NCI-H146 treated with DMSO at 0.1 percent for 48 hours (cell line): Measurements from ENCODE around the gene PPP2R5A.
"Not testable (repeated sequence)": the region's sequence is repeated elsewhere in the genome, so short reads cannot be mapped to it uniquely, and the experiment has no call there.

ENCODE experiments used
- DNase-seq: peaks from one replicate; lab custom pipeline; 2025; ENCODE audit not compliant: unreplicated experiment; lab: John Stamatoyannopoulos, UW

PPP2R5A gene

DNA sequence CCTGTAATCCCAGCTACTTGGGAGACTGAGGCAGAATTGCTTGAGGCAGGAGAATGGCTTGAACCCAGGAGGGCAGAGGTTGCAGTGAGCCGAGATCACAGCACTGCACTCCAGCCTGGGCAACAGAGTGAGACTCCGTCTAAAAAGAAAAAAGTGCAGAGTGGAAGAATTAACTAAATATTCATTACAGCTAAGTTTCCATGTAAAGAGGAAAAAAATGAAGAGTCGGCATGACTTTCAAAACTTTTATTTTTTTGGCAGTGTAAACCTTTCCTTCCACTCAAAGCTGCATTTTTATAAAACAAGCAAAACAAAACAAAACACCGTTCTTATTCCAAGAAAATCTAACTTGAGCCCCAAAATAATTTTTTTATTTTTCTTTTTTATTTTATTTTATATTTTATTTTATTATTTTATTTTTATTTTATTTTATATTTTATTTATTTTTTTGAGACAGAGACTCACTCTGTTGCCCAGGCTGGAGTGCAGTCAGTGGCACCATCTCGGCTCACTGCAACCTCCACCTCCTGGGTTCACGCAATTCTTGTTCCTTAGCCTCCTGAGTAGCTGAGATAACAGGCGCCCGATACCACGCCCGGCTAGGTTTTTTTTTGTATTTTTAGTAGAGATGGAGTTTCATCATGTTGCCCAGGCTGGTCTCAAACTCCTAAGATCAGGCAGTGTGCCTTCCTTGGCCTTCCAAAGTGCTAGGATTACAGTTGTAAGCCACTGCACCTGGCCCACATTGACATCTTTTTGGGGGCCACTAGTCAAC is 66.6 kb downstream of the PPP2R5A start:
- DNase-seq, result no peak

GRCh38 chr1:212353181-212353580 is 68.0 kb downstream of the PPP2R5A start:
- no peak for DNase-seq

DNA sequence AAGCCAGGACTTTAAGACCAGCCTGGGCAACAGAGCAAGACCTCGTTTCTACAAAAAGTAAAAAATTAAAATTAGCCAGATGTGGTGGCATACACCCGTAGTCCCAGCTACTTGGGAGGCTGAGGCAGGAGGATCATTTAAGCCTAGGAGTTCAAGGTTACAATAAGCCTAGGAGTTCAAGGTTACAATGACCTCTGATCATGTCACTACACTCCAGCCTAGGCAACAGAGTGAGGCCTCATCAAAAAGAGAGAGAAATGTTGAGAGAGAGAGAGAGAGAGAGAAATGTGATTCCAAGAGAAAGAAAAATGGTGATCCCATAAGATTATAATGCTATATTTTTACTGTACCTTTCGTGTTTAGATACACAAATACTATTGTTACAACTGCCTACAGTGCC is 69.3 kb downstream of the PPP2R5A start:
- DNase-seq, result no peak

DNA sequence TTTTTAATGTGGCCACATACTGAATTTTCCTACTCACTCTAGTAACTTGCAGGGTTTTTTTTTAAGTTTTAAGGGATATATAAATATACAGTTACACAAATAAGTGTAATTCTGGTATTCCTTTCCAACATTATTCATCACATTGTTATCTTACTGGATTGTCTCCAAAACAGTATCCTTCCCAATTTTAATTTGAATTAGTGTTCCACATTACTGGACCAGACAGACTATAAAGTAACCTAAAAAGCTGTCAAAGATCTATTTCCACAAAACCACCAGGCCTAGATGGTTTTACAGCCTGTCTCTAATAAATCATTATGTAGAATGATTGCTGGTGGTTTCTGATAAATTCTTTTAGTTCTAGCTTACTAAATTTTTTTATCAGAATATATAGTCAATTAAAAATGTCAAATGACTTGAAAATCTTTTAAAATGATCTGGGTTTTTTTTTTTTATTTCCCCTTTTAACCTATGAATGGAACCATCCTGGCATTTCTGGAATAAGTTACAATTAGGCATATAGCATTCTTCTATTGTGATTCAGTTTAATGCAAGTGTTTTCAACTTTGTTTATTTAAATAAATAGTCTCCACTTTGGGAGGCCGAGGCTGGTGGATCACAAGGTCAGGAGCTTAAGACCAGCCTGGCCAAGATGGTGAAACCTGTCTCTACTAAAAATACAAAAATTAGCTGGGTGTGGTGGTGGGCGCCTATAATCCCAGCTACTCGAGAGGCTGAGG is 70.2 kb downstream of the PPP2R5A start:
- no peak for DNase-seq

DNA sequence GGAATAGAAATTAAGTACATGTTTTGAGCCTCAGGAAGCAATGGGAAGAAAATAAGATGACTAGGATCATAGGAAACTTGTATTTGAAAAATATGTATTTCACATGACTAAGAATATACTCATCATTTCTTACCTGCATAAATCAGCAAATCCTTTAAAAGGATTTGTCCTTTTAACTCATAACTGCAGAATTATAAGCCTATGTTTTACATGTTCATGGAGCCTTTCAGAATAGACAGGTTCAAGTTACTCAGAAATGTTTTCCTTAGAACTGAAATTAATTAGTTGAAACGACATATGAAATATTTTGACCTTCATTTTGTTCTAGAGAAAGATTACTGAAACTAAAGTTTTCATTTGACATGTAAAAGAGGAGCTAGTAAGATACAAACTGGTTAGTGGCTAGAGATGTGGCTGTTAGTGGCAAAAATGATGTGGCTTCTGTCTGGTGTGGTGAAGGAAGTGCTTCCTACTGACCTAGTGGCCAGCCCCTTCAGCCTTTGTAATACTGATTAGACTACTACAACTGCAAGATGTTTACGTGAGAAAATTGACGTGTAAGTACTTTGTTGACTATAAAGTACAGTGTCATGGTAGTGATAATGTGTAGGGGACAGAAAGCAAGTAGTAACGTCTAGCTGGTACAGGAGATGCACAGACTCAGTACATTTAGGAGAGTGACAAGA is 74.7 kb downstream of the PPP2R5A start:
- no peak for DNase-seq

DNA sequence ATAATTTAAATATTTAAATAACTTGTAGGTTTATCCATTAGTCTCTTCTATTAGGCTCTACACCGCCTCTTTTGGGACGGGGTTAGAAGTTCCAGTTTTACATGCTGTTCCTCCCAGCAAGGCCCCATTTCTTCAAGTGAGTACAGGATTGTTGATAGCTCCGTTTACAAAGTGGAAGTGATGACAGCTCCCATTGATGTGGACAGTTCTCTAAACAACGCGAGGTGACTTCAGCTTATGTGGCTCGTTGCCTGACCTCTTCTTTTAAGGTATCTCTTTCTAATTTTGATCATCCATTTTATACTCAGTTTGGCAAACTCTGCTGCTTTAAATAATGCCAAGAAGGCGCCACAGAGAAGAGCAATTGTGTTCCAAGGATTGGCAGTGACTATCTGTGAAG is 79.8 kb downstream of the PPP2R5A start:
- no peak for DNase-seq

DNA sequence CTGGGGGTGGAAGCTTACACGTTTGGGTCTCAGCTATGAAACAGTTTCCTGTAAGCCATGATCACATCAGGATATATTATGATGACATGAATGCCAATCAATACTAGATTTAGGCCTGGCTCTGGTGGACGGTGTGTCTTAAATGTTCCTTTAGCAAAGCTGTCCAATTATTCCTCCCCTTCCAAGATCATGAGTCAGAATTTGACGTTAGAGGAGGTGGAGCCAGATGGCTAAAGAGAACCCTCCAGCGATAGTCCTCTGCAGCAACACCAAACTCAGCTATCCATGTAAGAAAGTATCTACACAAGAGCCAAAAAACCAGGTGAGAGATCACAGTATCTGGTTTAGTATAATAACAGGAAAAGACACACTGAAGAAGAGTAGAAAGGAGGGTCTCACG is 81.7 kb downstream of the PPP2R5A start:
- DNase-seq, result no peak

- DNase-seq, result no peak
Measured at GRCh38 chr1:212367474-212368072, 82.4 kb downstream of the PPP2R5A start.

DNA sequence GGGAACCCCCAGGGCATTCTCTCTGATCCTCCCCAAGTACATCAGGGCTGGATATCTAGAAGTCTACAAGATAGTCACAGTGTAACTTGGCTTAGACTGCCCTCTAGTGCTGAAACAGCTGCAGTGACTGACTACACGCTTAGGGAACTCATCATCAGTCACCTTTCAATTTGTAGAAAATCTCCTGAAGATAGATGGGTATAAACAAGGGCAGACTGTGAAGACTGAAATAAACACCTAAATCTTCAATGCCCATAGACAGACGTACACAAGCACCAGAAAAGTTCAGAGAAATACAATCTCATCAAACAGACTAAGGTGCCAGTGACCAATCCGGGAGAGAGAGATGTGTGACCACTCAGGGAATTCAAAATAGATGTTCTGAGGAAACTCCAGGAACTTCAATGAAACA is 82.9 kb downstream of the PPP2R5A start:
- DNase-seq, result peak; percentile 8

- no peak for DNase-seq
Measured at GRCh38 chr1:212375986-212376385, 90.8 kb downstream of the PPP2R5A start.

DNA sequence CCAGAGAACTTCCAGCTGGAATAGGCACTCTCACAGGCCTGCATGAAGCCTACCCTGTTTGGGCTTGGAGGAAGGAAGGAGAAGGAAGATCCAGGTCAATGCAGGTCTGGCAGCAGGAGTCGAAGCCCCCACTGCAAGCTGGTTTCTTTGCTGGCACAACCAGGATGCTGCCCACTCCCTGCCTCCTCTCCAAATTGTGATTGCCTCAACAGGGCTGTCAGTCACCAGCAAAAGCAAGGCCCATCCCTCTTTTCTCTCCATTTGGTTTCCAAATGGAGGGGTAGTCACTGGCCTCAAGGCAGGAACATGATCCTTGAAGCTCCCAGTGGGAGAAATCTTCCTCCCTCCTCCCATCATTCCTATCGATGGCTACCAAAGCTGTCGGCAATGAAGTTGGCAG is 92.4 kb downstream of the PPP2R5A start:
- DNase-seq, result no peak

DNA sequence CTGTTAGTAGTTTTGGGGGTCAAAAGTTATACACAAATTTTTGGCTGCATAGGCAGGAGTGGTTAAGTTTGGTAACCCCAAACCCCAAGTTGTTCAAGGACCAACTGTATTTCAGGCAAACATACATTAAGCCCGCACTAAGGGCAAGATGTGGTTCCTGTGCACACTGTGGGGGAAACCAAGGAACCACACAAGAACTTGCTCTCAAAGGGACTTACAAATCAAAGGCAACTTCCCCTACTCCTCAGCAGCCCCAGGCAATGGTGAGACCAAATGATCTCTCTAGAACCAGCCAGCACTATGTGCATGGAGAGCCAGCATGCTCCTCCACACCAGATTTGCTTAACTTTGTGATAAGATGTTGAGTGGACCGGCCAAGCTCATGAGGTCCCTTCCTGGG is 94.2 kb downstream of the PPP2R5A start:
- DNase-seq, result no peak

- DNase-seq, result no peak
Measured at GRCh38 chr1:212381397-212382035, 96.3 kb downstream of the PPP2R5A start.

GRCh38 chr1:212386029-212386428 is 100.8 kb downstream of the PPP2R5A start:
- no peak for DNase-seq

GRCh38 chr1:212388985-212389716 is 103.9 kb downstream of the PPP2R5A start:
- DNase-seq, result no peak

GRCh38 chr1:212395678-212396437 is 110.6 kb downstream of the PPP2R5A start:
- not testable (repeated sequence) for DNase-seq

DNA sequence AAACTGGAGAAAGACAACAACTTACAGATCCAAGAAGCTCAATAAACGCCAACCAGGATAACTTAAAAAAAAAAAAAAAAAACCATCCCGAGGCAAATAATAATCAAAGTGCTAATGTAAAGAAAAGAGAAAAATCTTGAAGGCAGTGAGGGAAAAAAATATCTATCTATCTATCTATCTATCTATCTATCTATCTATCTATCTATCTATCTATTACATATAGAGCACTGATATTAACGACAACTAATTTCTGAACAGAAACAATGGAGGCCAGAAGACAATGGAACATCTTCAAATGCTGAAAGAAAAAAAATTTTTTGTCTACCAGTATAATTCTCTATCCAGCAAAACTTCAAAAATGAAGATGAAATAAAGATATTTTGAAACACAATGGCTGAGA is 111.4 kb downstream of the PPP2R5A start:
- DNase-seq, result no peak

- DNase-seq, result no peak
Measured at GRCh38 chr1:212397171-212397570, 112.0 kb downstream of the PPP2R5A start.

GRCh38 chr1:212401042-212401441 is 115.8 kb downstream of the PPP2R5A start:
- DNase-seq, result no peak
